Activated T-helper 1 cell treated with Interleukin-2 at 50 U/mL for 16 hours (primary cell): Measurements from ENCODE around the gene EEF1A2.
"Not testable (repeated sequence)": the region's sequence is repeated elsewhere in the genome, so short reads cannot be mapped to it uniquely, and the experiment has no call there.

ENCODE experiments used
- DNase-seq: peaks from one replicate; pipeline ENCODE4 v3.0.0-alpha.2; 2020; ENCODE audit warnings: low read depth

Gene EEF1A2

DNA sequence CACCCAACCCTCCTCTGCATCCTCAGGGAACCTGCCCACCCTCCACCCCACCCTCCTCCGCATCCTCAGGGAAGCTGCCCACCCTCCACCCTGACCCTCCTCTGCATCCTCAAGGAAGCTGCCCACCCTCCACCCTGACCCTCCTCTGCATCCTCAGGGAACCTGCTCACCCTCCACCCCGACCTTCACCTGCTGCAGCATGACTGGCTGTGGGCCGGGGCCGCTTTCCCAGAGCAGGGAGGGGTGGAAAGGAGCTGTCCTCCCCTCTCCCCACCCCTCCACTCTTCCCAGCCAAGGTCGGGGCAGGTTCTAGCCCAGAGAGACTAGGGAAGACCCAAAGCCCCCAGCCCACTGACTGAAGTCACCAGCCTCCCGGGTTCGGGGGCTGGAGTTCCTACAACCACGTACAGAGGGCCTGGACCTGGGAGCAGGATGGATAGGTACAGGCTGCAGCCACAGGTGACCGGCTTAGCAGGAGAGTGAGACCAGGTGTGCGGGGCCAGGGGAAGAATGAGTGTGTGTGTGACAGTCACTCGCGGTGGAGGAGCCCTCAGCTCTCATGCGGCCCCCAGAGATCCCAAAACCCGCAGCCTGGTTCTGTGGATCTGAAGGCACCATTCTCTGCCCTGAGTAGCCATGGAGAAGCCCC lies 11.6 kb downstream of the EEF1A2 start:
- DNase-seq = no peak

DNA sequence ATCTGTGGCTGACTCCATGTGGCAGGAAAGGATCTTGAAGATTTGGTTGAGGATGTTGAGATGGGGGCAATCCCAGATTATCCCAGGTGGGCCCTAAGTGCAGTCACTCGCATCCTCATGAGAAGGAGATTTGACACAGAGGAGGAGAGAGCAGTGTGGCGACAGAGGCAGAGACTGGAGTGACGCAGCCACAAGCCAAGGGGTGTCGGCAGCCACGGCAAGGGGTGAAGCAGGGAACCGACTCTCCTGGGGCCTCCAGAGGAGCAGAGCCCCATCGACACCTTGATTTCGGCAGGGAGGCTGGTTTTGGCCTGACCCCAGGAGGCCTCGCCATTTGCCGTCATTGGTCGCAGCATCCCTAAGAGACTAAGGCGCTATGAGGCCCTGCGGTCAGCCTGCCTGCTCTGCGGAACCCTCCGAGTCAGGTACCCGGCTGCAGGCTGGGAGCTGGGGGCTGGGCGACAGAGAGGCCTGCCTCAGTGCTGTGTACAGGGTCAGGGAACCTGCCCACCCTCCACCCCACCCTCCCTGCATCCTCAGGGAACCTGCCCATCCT lies 12.5 kb downstream of the EEF1A2 start:
- no peak for DNase-seq

DNA sequence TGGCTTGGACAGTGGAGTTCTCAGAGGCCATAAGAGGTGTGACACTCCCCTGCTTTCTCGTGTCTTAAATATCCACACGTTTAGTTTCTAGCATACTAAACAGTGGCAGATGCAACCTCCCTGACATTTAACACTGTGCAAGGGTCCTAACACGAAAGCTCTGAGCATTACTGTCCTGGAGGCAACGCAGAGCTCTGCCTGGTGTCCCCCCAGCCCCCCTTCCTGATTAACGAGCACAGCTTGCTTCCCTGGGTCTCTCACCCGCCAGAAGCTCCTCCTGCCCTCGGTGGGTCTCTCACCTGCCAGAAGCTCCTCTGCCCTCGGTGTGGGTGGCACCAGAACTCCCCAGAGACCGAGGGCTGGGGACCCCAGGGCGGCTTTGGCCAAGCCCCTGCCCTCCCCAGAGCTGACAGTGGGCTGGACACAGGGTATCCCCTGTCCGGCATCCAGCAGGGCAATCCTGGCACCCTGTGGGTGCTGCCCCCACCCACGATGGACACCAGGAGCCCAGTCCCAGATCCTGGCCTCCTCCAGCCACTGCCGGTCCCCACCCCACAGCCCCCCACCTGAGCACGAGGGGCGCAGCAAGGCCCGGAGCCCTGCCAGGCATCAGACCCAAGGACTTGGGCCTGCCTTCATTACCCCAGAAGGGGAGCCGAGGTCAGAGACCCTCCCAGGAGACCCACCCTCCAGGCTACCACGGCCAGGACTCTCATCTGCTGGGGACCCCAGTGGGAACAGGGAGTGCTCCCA lies 14.1 kb downstream of the EEF1A2 start:
- no peak for DNase-seq

DNA sequence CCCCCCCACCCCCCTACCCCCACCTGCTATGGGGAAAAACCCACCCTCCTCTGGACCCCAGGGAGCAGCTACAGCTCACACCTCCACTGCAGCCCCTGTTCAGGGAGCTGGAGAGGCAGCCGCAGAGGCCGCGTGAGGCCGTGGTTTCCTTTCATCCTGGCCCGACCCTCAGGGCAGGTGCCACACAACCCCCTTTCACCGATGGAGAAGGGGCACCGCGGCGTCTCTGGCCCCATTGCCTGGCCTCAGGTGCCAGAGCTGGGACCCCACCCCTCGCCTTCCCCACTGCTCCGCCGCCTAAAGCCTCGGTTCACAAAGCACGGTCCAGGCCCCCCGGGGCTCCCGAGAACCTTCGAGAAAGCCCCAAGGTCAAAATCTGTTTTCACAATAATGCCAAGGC lies 14.6 kb downstream of the EEF1A2 start:
- DNase-seq = no peak

DNA sequence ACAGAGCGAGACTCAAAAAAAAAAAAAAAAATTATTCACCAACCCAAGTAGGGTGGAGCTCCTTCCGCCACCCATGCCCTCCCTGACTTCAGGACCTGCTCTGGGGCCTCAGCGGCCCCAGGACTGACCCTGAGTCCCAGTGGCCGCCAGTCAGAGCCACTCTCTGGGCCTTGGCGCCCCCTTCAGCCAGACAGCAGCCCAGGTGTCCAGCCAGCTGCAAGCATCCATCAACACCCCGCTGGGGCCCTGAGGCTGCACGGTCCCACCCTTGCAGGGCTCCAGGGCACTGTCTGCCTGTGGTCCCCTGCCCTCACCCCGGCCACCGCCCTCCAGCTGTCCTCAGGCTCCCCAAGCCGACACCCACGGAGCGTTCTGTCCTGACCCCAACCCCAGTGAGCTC lies 15.0 kb downstream of the EEF1A2 start:
- DNase-seq = no peak

DNA sequence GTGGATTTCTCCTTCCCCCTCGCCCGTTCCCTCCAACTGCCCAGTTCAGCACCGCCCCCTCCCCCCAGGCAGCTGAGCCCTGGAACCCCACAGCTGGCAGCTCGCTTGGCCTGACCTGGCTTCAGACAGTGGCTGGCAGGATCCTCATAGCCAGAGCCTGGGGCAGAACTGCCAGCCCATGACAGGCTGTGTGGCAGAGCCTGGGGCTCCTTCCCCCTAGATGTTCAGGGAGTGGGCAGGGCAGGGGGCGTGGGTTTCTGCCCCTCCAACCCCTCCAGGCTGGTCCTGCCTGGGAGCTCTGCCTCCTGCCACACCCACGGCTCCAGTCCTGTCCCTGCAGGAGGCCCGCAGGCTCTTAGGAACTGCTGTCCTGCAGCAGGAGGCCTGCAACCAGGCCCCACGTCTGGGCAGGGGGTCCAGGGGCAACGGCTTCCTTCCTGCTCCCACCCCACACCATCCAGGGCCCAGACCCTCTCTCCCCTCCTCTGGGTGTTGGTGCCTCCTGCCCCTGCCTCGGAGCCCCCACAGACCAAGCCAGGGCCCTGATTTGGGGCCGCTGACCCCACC lies 16.8 kb downstream of the EEF1A2 start:
- DNase-seq = no peak

DNA sequence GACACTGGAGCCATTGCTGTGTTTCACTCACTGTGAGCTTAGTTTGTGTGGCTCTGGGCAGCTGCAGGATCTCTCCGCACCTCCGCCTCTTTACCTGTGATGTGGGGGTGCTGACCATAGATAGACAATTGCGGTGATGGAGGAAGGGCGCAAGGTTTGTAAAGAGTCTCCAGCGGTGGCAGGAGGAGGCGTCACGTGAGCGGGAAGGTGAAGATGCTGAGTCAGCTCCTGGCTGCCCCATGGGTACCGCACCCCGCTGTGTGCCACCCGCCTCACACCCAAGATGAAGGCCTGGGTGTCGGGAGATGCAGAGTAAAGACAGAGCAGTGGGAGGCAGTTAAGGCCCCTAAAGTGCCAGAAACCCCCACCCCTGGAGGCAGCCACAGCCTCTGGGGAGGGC lies 17.4 kb downstream of the EEF1A2 start:
- DNase-seq = no peak

DNA sequence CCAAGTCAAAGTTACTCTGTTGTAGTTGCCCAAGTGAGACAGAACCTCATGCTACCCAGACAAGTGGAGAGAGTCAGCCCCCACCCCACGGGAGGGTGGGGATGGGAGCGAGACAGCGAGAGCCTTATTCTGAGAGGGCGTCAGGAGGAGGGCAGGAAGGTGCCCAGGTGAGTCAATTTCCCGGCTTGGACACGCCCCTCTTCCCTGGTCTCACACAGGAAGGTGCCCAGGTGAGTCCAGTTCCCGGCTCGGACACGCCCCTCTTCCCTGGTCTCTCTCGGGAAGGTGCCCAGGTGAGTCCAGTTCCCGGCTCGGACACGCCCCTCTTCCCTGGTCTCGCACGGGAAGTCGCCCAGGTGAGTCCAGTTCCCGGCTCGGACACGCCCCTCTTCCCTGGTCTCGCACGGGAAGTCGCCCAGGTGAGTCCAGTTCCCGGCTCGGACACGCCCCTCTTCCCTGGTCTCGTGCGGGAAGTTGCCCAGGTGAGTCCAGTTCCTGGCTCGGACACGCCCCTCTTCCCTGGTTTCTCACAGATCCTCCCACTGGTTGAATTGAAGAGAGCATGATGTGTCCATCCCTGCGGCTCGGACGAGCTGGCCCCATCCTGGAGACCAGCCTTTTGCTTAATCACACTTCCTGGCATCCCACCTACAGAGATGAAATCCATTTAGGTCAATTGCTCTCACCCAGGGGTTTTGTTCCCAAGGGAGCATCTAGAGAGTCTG lies 19.0 kb downstream of the EEF1A2 start:
- not testable (repeated sequence) for DNase-seq

DNA sequence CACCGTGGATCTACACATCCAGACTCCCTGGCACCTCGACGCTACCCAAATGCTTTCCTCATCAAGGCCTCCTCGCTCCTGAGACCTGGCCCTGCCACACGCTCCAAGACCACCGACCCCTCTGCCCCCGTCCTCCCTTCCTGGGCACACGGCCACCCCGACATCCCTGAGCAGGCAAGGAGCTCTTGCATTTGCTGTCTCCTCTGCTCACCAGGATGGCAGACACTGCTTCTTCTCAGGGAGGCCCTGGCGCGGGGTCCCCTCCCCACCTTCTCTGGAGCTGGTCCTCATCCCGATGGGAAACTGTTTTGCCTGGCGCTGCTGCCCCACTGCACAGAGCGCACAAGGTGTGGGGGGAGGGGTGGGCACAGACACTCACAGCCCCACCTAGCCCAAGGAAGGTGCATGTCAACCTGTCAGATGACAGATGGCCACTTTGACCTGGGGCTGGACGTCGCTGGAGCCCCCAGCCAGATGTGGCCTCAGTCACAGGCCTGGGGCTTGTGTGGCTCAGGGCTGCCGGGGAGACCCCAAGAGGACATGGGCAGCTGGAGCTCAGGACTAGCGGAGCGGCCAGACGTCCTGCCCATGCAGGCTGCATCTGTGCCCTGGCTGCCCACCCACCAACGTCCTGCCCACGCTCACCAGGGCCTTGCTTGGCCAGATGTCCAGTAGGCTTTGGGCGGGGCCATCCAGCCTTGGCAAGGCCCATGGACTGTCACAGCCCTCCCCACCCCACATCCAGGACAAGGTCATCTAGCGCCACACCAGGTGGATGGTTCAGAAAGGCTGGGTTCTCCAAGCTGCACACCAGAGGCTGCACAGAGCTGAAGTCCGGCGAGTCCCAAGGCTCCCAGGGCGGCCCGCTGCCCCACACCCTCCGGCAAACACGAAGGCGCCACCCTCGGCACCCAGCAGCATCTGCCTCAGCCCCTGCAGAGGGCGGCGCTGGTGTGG lies 20.3 kb downstream of the EEF1A2 start:
- no peak for DNase-seq

DNA sequence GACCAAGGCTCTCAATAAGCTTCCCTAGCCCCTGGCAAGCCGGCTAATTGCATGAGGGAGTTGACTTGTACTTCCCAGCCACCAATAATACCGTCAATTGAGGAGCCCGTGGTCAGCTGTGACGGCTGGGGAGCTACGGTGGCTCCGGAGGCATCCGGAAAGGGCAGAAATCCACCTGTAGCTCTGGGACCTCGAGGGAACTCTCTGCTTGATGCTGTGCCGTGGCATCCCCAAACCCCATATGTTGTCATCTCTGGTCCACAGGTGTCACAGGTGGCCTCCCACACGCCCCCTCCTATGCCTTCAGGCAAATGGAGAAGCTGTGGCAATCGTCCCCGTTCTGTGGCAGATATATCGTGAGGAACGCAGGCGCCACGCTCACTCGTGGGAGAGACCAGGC lies 20.9 kb downstream of the EEF1A2 start:
- no peak for DNase-seq

DNA sequence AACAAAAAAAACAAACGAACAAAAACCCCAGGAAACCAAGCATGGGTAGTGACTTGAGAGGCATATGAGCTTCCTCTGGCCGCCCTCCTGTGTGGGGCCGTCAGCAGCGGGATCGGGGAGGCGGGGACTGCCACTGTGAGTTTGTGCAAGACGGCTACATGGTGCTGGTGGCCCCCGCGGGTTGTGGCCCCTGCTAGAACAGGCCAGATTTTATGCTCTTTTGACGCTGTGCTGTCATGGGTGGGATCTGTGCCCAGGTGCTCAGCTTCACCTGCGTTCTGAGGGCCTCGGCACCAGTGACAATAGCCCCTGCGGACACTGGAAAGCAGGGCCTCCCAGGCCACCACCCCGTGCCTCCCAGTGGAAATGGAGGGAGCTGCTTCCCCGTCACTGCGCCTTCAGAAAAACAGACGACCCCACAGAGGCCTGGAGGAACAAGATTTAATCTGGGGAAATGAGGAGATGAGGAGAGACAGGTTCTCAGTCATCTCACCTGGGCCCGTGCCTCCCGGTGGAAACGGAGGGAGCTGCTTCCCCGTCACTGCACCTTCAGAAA lies 21.7 kb downstream of the EEF1A2 start:
- no peak for DNase-seq

DNA sequence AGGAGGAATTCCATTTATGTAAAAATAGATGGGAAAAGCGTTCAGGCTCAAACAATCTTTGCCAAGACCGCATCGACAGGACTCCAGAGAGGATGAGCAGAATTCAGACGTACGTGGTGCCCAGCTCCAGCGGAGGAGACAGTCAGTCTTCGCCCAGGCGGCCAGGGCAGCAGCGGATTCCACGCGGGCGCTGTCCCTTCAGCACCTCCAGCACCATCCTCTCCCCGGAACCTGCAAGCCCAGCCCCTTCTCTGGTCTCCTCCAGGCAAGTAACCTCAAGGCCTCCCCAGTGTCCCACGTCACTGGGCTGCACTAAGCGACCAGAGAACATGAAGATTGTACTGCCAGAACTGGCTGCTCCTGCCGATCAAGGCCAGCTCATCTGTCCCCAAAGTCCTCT lies 23.7 kb downstream of the EEF1A2 start:
- DNase-seq = no peak

DNA sequence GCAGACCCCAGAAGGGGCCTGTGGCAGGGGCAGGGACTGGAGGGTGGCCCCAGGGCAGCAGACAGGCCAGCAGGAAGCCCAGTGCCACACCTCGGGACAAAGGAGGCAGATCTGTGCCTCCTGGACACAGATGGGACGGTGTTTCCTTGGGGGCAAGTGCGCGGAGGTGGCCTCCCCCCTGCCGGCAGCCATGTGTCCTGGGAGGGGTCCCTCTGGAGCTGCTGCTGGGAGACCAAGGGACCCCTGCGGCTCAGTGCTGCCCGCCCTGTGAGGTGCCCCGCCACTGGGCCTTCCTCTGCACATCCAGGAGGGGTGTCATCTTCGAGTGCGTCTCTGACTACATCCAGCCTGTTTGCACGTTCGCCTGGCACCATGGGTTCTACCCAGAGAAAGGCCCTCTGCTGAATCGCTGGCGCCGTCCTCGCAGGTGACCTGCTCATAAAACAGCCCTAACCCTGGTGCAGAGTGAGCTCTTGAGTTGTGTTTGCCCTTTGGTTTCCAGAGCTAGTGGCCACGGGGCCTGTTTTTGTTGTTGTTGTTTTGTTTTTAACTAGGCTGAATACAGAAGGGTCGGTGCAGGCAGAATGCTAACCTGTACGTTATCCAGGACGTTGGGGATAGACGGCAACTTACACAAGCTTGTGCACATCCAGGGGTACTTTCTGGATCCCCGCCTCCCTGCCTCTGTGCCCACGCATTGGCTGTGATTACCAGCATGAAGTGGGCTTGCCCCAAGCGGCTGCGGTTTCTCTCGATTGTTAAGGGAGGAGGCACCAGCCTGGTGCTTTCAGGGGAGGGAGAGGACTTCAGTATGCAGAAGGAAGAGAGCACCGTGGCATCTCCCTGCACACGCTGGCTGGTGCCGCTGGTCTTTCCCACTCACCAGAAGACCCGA lies 25.1 kb downstream of the EEF1A2 start:
- DNase-seq = no peak

DNA sequence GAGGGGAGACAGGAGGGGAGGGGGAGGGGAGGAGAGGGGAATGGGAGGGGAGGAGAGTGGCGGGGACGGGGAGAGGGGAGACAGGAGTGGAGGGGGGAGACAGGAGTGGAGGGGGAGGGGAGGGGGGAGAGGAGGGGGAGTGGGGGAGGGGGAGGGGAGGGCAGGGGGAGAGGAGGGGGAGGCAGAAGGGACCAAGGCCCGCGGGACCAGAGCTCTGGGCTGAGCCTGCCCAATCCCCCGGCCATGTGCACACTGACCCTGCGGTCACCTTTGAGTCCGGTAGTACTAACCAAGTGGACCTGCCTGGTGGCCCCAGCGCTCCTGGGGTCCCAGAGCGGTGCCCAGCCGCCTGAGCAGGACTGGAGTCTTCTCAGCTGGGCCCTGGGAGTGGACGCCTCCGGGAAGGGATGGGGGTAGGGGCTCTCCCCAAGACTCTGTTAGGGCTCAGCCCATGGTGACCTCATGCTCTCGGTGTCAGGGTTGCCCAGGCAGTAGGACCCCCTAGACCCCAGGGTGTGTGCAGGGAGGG lies 26.0 kb downstream of the EEF1A2 start:
- no peak for DNase-seq

DNA sequence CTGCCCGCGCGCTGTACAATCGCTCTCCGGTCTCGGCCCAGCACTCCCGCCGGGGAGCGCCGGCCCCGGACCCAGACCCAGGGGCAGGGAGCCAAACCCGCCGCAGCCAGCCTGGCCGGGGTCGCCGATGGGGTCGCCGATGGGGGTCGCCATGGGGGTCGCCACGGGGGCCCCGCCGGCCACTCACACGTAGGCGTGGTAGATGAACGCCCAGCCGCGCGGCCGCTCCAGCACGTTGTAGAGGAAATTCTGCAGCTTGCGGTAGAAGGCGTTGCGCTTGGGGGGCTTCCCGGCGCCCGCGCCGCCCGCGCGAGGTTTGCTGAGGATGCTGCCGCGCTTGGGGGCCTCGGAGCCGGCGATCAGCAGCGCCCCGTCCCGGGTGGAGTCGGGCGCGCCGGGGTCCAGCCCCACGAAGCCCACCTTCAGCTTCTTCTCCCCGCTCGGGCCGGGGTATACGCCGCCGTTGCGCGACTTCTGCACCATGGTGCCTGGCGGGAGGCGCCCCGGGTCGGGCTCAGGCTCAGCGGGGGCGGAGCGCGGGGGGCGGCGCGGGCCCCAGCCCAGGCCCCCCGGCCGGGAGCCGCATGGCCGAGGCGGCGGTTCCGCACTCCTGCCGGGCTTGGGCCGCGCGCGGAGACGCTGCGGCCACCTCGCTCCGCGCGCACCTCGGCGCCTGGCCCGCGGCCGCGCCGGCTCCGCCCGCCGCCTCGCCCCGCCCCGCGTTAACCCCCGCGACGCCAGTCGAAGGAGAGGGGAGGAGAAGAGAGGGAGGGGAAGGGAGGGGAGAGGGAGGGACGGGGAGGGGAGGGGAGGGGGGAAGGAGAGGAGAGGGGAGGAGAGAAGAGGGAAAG lies 26.7 kb downstream of the EEF1A2 start, which contains the start of gene KCNQ2:
KCNQ2 (minus strand) TSS at position 675 of the 851 bp plus-strand sequence; CDS start at position 483, 192 bp downstream.
- DNase-seq = no peak

DNA sequence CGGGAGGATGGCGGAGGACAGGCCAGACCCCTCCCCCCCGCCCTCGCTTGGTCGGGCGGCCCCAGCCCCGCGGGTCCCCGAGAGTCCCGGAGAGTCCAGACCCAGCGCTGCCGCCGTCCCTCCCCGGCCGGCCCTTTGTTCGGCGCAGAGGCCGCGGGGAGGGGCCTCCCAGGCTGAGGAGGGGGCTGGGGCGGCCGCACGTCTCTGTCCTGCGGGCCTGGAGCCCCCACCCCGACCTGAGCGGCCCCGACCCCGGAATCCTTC lies 27.2 kb downstream of the EEF1A2 start:
- DNase-seq = no peak

DNA sequence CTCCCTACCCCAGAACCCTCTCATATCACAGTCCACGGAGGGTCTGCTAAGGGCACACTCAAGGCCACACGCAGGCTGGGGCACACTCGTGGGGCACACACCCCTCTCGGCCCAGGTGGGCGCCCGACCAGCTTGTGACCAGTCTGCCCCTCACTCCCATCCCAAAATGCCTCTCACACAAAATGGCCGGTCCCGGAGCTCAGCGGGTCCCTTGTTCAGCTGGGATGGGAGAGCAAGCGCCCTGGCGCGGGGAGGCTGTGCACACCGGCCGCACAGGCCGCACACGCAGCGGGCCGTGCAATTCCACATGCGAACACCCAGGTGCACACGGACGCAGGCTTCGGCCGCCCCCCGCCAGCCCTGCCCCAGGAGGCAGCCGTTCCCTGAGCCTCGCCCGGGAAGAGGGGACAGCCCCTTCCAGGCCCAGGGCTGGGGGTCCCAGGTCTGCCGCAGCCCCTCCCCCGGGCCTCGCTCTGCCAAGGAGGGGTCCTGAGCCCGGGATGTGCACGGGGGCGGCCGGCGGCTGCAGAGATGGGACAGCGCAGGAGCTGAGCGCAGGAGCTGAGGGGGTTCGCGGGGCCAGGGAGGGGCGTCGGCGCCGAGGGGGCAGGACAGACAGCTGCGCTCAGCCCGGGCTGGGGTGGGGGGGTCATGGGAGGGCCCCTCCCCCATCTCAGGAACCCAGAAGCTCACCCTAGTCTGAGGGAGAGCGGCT lies 27.7 kb downstream of the EEF1A2 start:
- no peak for DNase-seq

DNA sequence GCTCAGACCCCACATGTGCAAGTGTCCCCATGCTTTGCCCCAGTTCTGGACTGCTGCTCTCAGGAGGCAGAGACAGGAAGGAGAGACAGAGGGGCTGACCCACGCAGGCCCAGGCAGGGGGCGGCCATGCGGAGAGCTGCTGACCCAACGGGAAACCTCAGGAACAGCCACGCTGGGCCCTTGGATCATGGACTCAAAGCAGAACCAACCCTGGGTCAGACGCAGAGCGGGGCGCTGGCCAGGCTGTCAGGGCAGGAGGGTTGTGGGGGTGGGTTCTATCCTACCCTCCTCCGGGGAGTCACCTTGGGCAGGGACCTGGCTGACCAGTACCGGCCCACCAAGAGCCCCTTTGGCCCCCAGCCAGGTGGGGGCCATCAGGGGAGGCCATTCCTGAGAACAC lies 28.5 kb downstream of the EEF1A2 start:
- no peak for DNase-seq
